Smooth muscle cell (in vitro differentiated cells): ENCODE results near the gene PRKCG. TPM values are rescaled to one million over a fixed set of nuclear protein-coding genes. Genes with fewer than 3 reads are reported as not detected.

Source experiments
- DNase-seq: peaks from one replicate; lab custom pipeline; 2025; ENCODE audit not compliant: unreplicated experiment; lab: John Stamatoyannopoulos, UW
- H2AFZ ChIP-seq: fragments of 200-600 bp; sonication (generic); 2 replicates; pipeline ENCODE4 v1.6.0; 2016; ENCODE audit warnings: antibody characterized with exemption, low read depth, mild to moderate bottlenecking
- H3F3A ChIP-seq: fragments of 200-600 bp; sonication (generic); 2 replicates; pipeline ENCODE4 v1.6.0; 2017; ENCODE audit warnings: antibody characterized with exemption, low read depth
- H3K27ac ChIP-seq: fragments of 200-600 bp; sonication (generic); 2 replicates; pipeline ENCODE4 v1.5.1; 2016; ENCODE audit warnings: low read depth, mild to moderate bottlenecking
- H3K27me3 ChIP-seq: fragments of 200-600 bp; sonication (generic); 2 replicates; pipeline ENCODE4 v1.6.1; 2016; ENCODE audit warnings: low read depth, mild to moderate bottlenecking
- H3K36me3 ChIP-seq: fragments of 200-600 bp; sonication (generic); 2 replicates; pipeline ENCODE4 v1.5.1; 2016; ENCODE audit warnings: low read depth
- H3K4me1 ChIP-seq: fragments of 200-600 bp; sonication (generic); 2 replicates; pipeline ENCODE4 v1.5.1; 2016; ENCODE audit warnings: low read depth
- H3K4me2 ChIP-seq: fragments of 200-600 bp; sonication (generic); 2 replicates; pipeline ENCODE4 v1.6.0; 2016; ENCODE audit warnings: mild to moderate bottlenecking
- H3K4me3 ChIP-seq: fragments of 200-600 bp; sonication (generic); 2 replicates; pipeline ENCODE4 v1.5.1; 2016; ENCODE audit warnings: mild to moderate bottlenecking
- H3K79me2 ChIP-seq: fragments of 200-600 bp; sonication (generic); 2 replicates; pipeline ENCODE4 v1.6.0; 2016; ENCODE audit warnings: low read depth, mild to moderate bottlenecking
- H3K9ac ChIP-seq: fragments of 200-600 bp; sonication (generic); 2 replicates; pipeline ENCODE4 v1.6.0; 2016; ENCODE audit warnings: low read depth
- H3K9me3 ChIP-seq: fragments of 200-600 bp; sonication (generic); replicated peaks from 2 replicates; pipeline ENCODE4 v1.5.1; 2016; ENCODE audit warnings: low read depth
- H4K20me1 ChIP-seq: fragments of 200-600 bp; sonication (generic); 2 replicates; pipeline ENCODE4 v1.6.0; 2016; ENCODE audit warnings: low read depth
- CTCF ChIP-seq: fragments of 200-600 bp; sonication (generic); IDR thresholded peaks from 2 replicates; pipeline ENCODE4 v1.5.1; 2017; ENCODE audit warnings: borderline replicate concordance, mild to moderate bottlenecking, antibody characterized with exemption; ENCODE audit not compliant: insufficient read depth, poor library complexity, severe bottlenecking
- WGBS: methylation state at CpG from one replicate; pipeline ENCODE4 v1.1.7; 2016; ENCODE audit warnings: low lambda C conversion rate; 5-methylcytosine and 5-hydroxymethylcytosine counted together
- polyA plus RNA-seq: library from polyadenylated mRNA; unstranded; fragments of >200 nt; fragmentation: Nextera tagmentation; extraction: Ambion mirVana; gene quantifications from 2 replicates; pipeline ENCODE4 v1.2.1, GENCODE V29; 2016
- total RNA-seq: library from RNA; depleted of rRNA; stranded (reverse); fragments of >200 nt; gene quantifications from 2 replicates; pipeline ENCODE4 v1.2.3, GENCODE V29; 2014

PRKCG gene
- total and polyA plus RNA-seq, 2 experiments from 2014 or later, result 0.51 TPM; not detected in 1

- Histone ChIP-seq H3K4me2 (no peak overlapping the region), H3K36me3 (no peaks in the 10 kb centered on the region), H3K9ac (no peak overlapping the region), H3K4me1 (peaks cover 4% of the 10 kb centered on the region), H2AFZ (no peak overlapping the region), H4K20me1 (no peaks in the 10 kb centered on the region), H3F3A (peaks cover 5% of the 10 kb centered on the region), H3K27ac (no peak overlapping the region), H3K79me2 (no peaks in the 10 kb centered on the region), H3K27me3 (no peaks in the 10 kb centered on the region), H3K9me3 (no peaks in the 10 kb centered on the region), H3K4me3 (no peak overlapping the region)
- WGBS, result 95% methylated on average over 9 of the region's 9 CpGs
- no peak for TF ChIP-seq CTCF
- no peak for DNase-seq
These were observed 37.1 kb upstream of the PRKCG start for GRCh38 chr19:53844849-53845246.

- Histone ChIP-seq H3F3A (no peaks in the 10 kb centered on the region), H3K9me3 (no peaks in the 10 kb centered on the region), H2AFZ (no peak overlapping the region), H3K27ac (no peak overlapping the region), H3K36me3 (no peaks in the 10 kb centered on the region), H3K9ac (no peak overlapping the region), H3K79me2 (no peaks in the 10 kb centered on the region), H3K4me2 (no peak overlapping the region), H3K4me1 (peaks cover 10% of the 10 kb centered on the region), H4K20me1 (no peaks in the 10 kb centered on the region), H3K4me3 (no peak overlapping the region), H3K27me3 (no peaks in the 10 kb centered on the region)
- DNase-seq, result no peak
- no peak for TF ChIP-seq CTCF
- WGBS, result 77% methylated on average over 8 of the region's 8 CpGs
These were observed 34.4 kb upstream of the PRKCG start for GRCh38 chr19:53847555-53847954.

- Histone ChIP-seq H3F3A (no peaks in the 10 kb centered on the region), H3K79me2 (no peaks in the 10 kb centered on the region), H3K9ac (no peak overlapping the region), H3K27me3 (no peaks in the 10 kb centered on the region), H3K27ac (no peak overlapping the region), H3K4me2 (no peak overlapping the region), H4K20me1 (no peaks in the 10 kb centered on the region), H3K36me3 (no peaks in the 10 kb centered on the region), H3K4me3 (no peak overlapping the region), H2AFZ (no peak overlapping the region), H3K9me3 (no peaks in the 10 kb centered on the region), H3K4me1 (peaks cover 14% of the 10 kb centered on the region)
- WGBS, result 88% methylated on average over 11 of the region's 11 CpGs
- DNase-seq, result no peak
- TF ChIP-seq CTCF, result no peak
These were observed 32.7 kb upstream of the PRKCG start for GRCh38 chr19:53849237-53849676.

- H3K9ac ChIP-seq, result no peak overlapping the region
- no peaks in the 10 kb centered on the region for H4K20me1 ChIP-seq
- H3K9me3 ChIP-seq, result no peaks in the 10 kb centered on the region
- H3K4me1 ChIP-seq, result peaks cover 14% of the 10 kb centered on the region
- no peaks in the 10 kb centered on the region for H3K27me3 ChIP-seq
- H3K4me2 ChIP-seq, result no peak overlapping the region
- WGBS, result 86% methylated on average over 2 of the region's 2 CpGs
- no peak overlapping the region for H3K4me3 ChIP-seq
- no peak for TF ChIP-seq CTCF
- H3K36me3 ChIP-seq, result no peaks in the 10 kb centered on the region
- DNase-seq, result no peak
- no peaks in the 10 kb centered on the region for H3K79me2 ChIP-seq
- no peaks in the 10 kb centered on the region for H3F3A ChIP-seq
- H3K27ac ChIP-seq, result no peak overlapping the region
- H2AFZ ChIP-seq, result no peak overlapping the region
These were observed 28.3 kb upstream of the PRKCG start for GRCh38 chr19:53853707-53854106.
